Left ventricle myocardium inferior (tissue), 1 donor: Measurements from ENCODE around the gene GSG1L. TPM values are rescaled to one million over a fixed set of nuclear protein-coding genes. Genes with fewer than 3 reads are reported as not detected.

Source experiments
- DNase-seq: peaks from one replicate; pipeline ENCODE4 v3.0.0-alpha.2; 2020
- H3K27ac ChIP-seq: fragments of 200-600 bp; replicated peaks from 2 replicates; pipeline ENCODE4 v1.8.0; 2021
- H3K27me3 ChIP-seq: fragments of 200-600 bp; 2 replicates; pipeline ENCODE4 v1.8.0; 2021; ENCODE audit warnings: low read depth
- H3K36me3 ChIP-seq: fragments of 200-600 bp; 2 replicates; pipeline ENCODE4 v1.8.0; 2021
- H3K4me1 ChIP-seq: fragments of 200-600 bp; 2 replicates; pipeline ENCODE4 v1.8.0; 2021
- H3K4me3 ChIP-seq: fragments of 200-600 bp; 2 replicates; pipeline ENCODE4 v1.8.0; 2021; ENCODE audit warnings: mild to moderate bottlenecking, moderate library complexity
- H3K9me3 ChIP-seq: fragments of 200-600 bp; replicated peaks from 2 replicates; pipeline ENCODE4 v1.8.0; 2021
- CTCF ChIP-seq: fragments of 200-600 bp; IDR thresholded peaks from 2 replicates; pipeline ENCODE4 v1.8.0; 2021; ENCODE audit warnings: antibody characterized with exemption, mild to moderate bottlenecking, borderline replicate concordance
- intact Hi-C: fragments of 100-400 bp; cut with micrococcal nuclease; formaldehyde crosslinking; loops from one replicate; pipeline ENCODE4 v1.11.0; 2022
- total RNA-seq: library from RNA; stranded (reverse); fragmentation: NEBNext Ultra II Directional; extraction: Animal tissue kit (Norgen Biotek cat#: 25700); gene quantifications from one replicate; pipeline ENCODE4 v1.2.1, GENCODE V29; 2021
- donor health status: DM: no; HTN: yes; CAD: no; lungs with severe emphysema.

Gene GSG1L
- total RNA-seq, 1 donor from 2014 or later = 3.4 TPM

GRCh38 chr16:27760789-27761176 lies 302.7 kb downstream of the GSG1L start:
- intact Hi-C loops = no loop called here
- TF ChIP-seq CTCF = no peak
- H3K36me3 ChIP-seq = peaks cover 67% of the 10 kb centered on the region

GRCh38 chr16:27759967-27760788 lies 303.3 kb downstream of the GSG1L start:
- H3K36me3 ChIP-seq = peaks cover 65% of the 10 kb centered on the region
- H3K9me3 ChIP-seq = peaks cover 12% of the 10 kb centered on the region
- intact Hi-C loops = no loop called here
- DNase-seq = no peak
- H3K27ac ChIP-seq = no peak overlapping the region
- TF ChIP-seq CTCF = no peak
- no peaks in the 10 kb centered on the region for H3K27me3 ChIP-seq
- H3K4me3 ChIP-seq = no peak overlapping the region
- H3K4me1 ChIP-seq = no peaks in the 10 kb centered on the region

More at GRCh38 chr16:27760789-27761176, 302.7 kb downstream of the GSG1L start:
- Histone ChIP-seq H3K27me3 (no peaks in the 10 kb centered on the region), H3K4me3 (no peak overlapping the region), H3K27ac (no peak overlapping the region), H3K9me3 (peaks cover 12% of the 10 kb centered on the region), H3K4me1 (no peaks in the 10 kb centered on the region)
- no peak for DNase-seq

- Histone ChIP-seq H3K4me3 (no peak overlapping the region), H3K36me3 (peaks cover 62% of the 10 kb centered on the region), H3K27ac (no peak overlapping the region), H3K4me1 (no peaks in the 10 kb centered on the region), H3K9me3 (peaks cover 8% of the 10 kb centered on the region), H3K27me3 (no peaks in the 10 kb centered on the region)
- no peak for TF ChIP-seq CTCF
- DNase-seq = no peak
- intact Hi-C loops = no loop called here
Observed at GRCh38 chr16:27759301-27759871, 304.1 kb downstream of the GSG1L start.

- Histone ChIP-seq H3K27ac (no peak overlapping the region), H3K4me1 (no peaks in the 10 kb centered on the region), H3K27me3 (no peaks in the 10 kb centered on the region), H3K36me3 (peaks cover 56% of the 10 kb centered on the region), H3K9me3 (peaks cover under 1% of the 10 kb centered on the region), H3K4me3 (no peak overlapping the region)
- intact Hi-C loops = no loop called here
- no peak for TF ChIP-seq CTCF
- no peak for DNase-seq
Observed at GRCh38 chr16:27758544-27758943, 305.0 kb downstream of the GSG1L start.

- H3K27ac ChIP-seq = no peak overlapping the region
- H3K27me3 ChIP-seq = no peaks in the 10 kb centered on the region
- no peak for DNase-seq
- H3K9me3 ChIP-seq = no peaks in the 10 kb centered on the region
- H3K36me3 ChIP-seq = peaks cover 39% of the 10 kb centered on the region
- intact Hi-C loops = no loop called here
- H3K4me3 ChIP-seq = no peak overlapping the region
- no peak for TF ChIP-seq CTCF
- no peaks in the 10 kb centered on the region for H3K4me1 ChIP-seq
Observed at GRCh38 chr16:27756206-27756970, 307.1 kb downstream of the GSG1L start.
